NCI-H1436 (cell line): ENCODE measurements around the gene PALLD.
"Not testable (repeated sequence)": the region's sequence is repeated elsewhere in the genome, so short reads cannot be mapped to it uniquely, and the experiment has no call there.

Source experiments
- DNase-seq: peaks from one replicate; lab custom pipeline; 2025; lab: John Stamatoyannopoulos, UW

The PALLD gene

GRCh38 chr4:168496834-168497233 is at the start of gene PALLD:
Gene PALLD (plus strand): TSS chr4:168497052.
- DNase-seq, result no peak

- not testable (repeated sequence) for DNase-seq
Measured at GRCh38 chr4:168449063-168449462, 47.8 kb upstream of the PALLD start.

- DNase-seq, result no peak
Measured at GRCh38 chr4:168449719-168450452, 47.0 kb upstream of the PALLD start.

- no peak for DNase-seq
Measured at GRCh38 chr4:168451331-168451730, 45.5 kb upstream of the PALLD start.

- DNase-seq, result no peak
Measured at GRCh38 chr4:168451744-168452390, 45.0 kb upstream of the PALLD start.

- DNase-seq, result peak; percentile 1
Measured at GRCh38 chr4:168453146-168453545, 43.7 kb upstream of the PALLD start.

GRCh38 chr4:168458256-168458655 is 38.6 kb upstream of the PALLD start:
- not testable (repeated sequence) for DNase-seq

GRCh38 chr4:168461821-168462220 is 35.0 kb upstream of the PALLD start:
- DNase-seq, result no peak

GRCh38 chr4:168472920-168473319 is 23.9 kb upstream of the PALLD start:
- DNase-seq, result no peak

- no peak for DNase-seq
Measured at GRCh38 chr4:168474660-168475320, 22.1 kb upstream of the PALLD start.

GRCh38 chr4:168475745-168476144 is 21.1 kb upstream of the PALLD start:
- peak; percentile 22 for DNase-seq

GRCh38 chr4:168478868-168479267 is 18.0 kb upstream of the PALLD start:
- DNase-seq, result no peak

- DNase-seq, result peak; percentile 45
Measured at GRCh38 chr4:168480931-168481611, 15.8 kb upstream of the PALLD start.

GRCh38 chr4:168483811-168484210 is 13.0 kb upstream of the PALLD start:
- no peak for DNase-seq

- DNase-seq, result no peak
Measured at GRCh38 chr4:168484626-168485025, 12.2 kb upstream of the PALLD start.

GRCh38 chr4:168485156-168485910 is 11.5 kb upstream of the PALLD start:
- no peak for DNase-seq

GRCh38 chr4:168486912-168487281 is 10.0 kb upstream of the PALLD start:
- DNase-seq, result no peak

GRCh38 chr4:168487282-168488035 is 9.4 kb upstream of the PALLD start:
- DNase-seq, result no peak

- DNase-seq, result no peak
Measured at GRCh38 chr4:168488869-168489274, 8.0 kb upstream of the PALLD start.

GRCh38 chr4:168489616-168490015 is 7.2 kb upstream of the PALLD start:
- DNase-seq, result no peak

- no peak for DNase-seq
Measured at GRCh38 chr4:168490711-168491110, 6.1 kb upstream of the PALLD start.
